ENCODE data around the gene DNAJC6.
"Not testable (repeated sequence)": the region's sequence is repeated elsewhere in the genome, so short reads cannot be mapped to it uniquely, and the experiment has no call there.

Gene DNAJC6

GRCh38 chr1:65309304-65310077 is at the start of gene DNAJC6:
TSS of gene DNAJC6 (plus strand) at chr1:65309543. CDS start at chr1:65309746, 203 bp downstream.
- DNase-seq: peak; percentile 45

- no peak for DNase-seq
These were observed 49.5 kb upstream of the DNAJC6 start for GRCh38 chr1:65259816-65260215.

GRCh38 chr1:65260851-65261473 is 48.4 kb upstream of the DNAJC6 start:
- no peak for DNase-seq

- no peak for DNase-seq
These were observed 46.1 kb upstream of the DNAJC6 start for GRCh38 chr1:65263286-65263685.

- no peak for DNase-seq
These were observed 45.0 kb upstream of the DNAJC6 start for GRCh38 chr1:65264197-65264929.

- DNase-seq: no peak
These were observed 44.1 kb upstream of the DNAJC6 start for GRCh38 chr1:65265296-65265650.

GRCh38 chr1:65265651-65266351 is 43.5 kb upstream of the DNAJC6 start:
- peak; percentile 42 for DNase-seq

GRCh38 chr1:65266476-65266875 is 42.9 kb upstream of the DNAJC6 start:
- no peak for DNase-seq

GRCh38 chr1:65267271-65267670 is 42.1 kb upstream of the DNAJC6 start:
- no peak for DNase-seq

- DNase-seq: no peak
These were observed 41.7 kb upstream of the DNAJC6 start for GRCh38 chr1:65267683-65268082.

- DNase-seq: no peak
These were observed 39.7 kb upstream of the DNAJC6 start for GRCh38 chr1:65269612-65270011.

GRCh38 chr1:65276197-65276939 is 33.0 kb upstream of the DNAJC6 start:
- DNase-seq: no peak

- DNase-seq: no peak
These were observed 31.6 kb upstream of the DNAJC6 start for GRCh38 chr1:65277605-65278347.

GRCh38 chr1:65278376-65279069 is 30.8 kb upstream of the DNAJC6 start:
- DNase-seq: no peak

- no peak for DNase-seq
These were observed 30.1 kb upstream of the DNAJC6 start for GRCh38 chr1:65279070-65279779.

GRCh38 chr1:65281846-65282245 is 27.5 kb upstream of the DNAJC6 start:
- DNase-seq: no peak

- DNase-seq: no peak
These were observed 25.1 kb upstream of the DNAJC6 start for GRCh38 chr1:65284229-65284628.

GRCh38 chr1:65289449-65289848 is 19.9 kb upstream of the DNAJC6 start:
- no peak for DNase-seq

- not testable (repeated sequence) for DNase-seq
These were observed 17.5 kb upstream of the DNAJC6 start for GRCh38 chr1:65291818-65292217.

- no peak for DNase-seq
These were observed 16.3 kb upstream of the DNAJC6 start for GRCh38 chr1:65292861-65293593.

Measured in activated CD8-positive, alpha-beta memory T cell treated with anti-CD3 and anti-CD28 coated beads, Interleukin-2, amount 50 U/mL, for 4 hours (primary cell).